Panc1 (cell line): ENCODE results near the gene MT1H.

ENCODE experiments used
- POLR2AphosphoS5 ChIP-seq: IDR thresholded peaks from 2 replicates; pipeline ENCODE4 v1.6.1; 2012; ENCODE audit warnings: mild to moderate bottlenecking, low read depth, low read length, moderate library complexity
- TF ChIP-seq, protein P1 (sequence below): fragments of 450-650 bp; IDR thresholded peaks from 2 replicates; pipeline ENCODE4 v1.5.1; 2017; ENCODE audit warnings: mild to moderate bottlenecking

- no peak for TF ChIP-seq POLR2AphosphoS5
- TF ChIP-seq, protein P1, sequence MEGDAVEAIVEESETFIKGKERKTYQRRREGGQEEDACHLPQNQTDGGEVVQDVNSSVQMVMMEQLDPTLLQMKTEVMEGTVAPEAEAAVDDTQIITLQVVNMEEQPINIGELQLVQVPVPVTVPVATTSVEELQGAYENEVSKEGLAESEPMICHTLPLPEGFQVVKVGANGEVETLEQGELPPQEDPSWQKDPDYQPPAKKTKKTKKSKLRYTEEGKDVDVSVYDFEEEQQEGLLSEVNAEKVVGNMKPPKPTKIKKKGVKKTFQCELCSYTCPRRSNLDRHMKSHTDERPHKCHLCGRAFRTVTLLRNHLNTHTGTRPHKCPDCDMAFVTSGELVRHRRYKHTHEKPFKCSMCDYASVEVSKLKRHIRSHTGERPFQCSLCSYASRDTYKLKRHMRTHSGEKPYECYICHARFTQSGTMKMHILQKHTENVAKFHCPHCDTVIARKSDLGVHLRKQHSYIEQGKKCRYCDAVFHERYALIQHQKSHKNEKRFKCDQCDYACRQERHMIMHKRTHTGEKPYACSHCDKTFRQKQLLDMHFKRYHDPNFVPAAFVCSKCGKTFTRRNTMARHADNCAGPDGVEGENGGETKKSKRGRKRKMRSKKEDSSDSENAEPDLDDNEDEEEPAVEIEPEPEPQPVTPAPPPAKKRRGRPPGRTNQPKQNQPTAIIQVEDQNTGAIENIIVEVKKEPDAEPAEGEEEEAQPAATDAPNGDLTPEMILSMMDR: no peak
Measured at GRCh38 chr16:56701534-56701933, 31.9 kb downstream of the MT1H start.
